IgD-negative memory B cell (primary cell): ENCODE results near the gene MYH9. TPM values are rescaled to one million over a fixed set of nuclear protein-coding genes. Genes with fewer than 3 reads are reported as not detected.
"Not testable (repeated sequence)": the region's sequence is repeated elsewhere in the genome, so short reads cannot be mapped to it uniquely, and the experiment has no call there.

Experiments used
- H3K27ac Mint-ChIP-seq, 3 donors: one replicate each; pipeline ENCODE4 v1.8.0; 2020 to 2022; ENCODE audit warnings: mild to moderate bottlenecking in 3 of 3, mixed read lengths in 3 of 3, moderate library complexity in 1 of 3
- H3K27me3 Mint-ChIP-seq: one replicate; pipeline ENCODE4 v1.8.0; 2021; ENCODE audit warnings: mixed read lengths
- H3K36me3 Mint-ChIP-seq: one replicate; pipeline ENCODE4 v1.8.0; 2020; ENCODE audit warnings: mild to moderate bottlenecking, mixed read lengths
- H3K4me1 Mint-ChIP-seq, 3 donors: one replicate each; pipeline ENCODE4 v1.8.0; 2020 to 2022; ENCODE audit warnings: mixed read lengths in 3 of 3, mild to moderate bottlenecking in 1 of 3
- H3K4me3 Mint-ChIP-seq, 4 donors: one replicate each; pipeline ENCODE4 v1.8.0; 2020 to 2022; ENCODE audit warnings: mild to moderate bottlenecking in 4 of 4, mixed read lengths in 4 of 4, moderate library complexity in 3 of 4
- H3K9me3 Mint-ChIP-seq, 3 donors: one replicate each; pipeline ENCODE4 v1.8.0; 2020 to 2021; ENCODE audit warnings: mixed read lengths in 3 of 3, mild to moderate bottlenecking in 1 of 3
- polyA plus RNA-seq: library from polyadenylated mRNA; unstranded; fragments of 300-500 nt; fragmentation: Illumina TruSeq; gene quantifications from one replicate; pipeline ENCODE4 v1.2.3, GENCODE V29; 2021

MYH9 gene
- polyA plus RNA-seq, 1 donor from 2014 or later = 231 TPM

DNA sequence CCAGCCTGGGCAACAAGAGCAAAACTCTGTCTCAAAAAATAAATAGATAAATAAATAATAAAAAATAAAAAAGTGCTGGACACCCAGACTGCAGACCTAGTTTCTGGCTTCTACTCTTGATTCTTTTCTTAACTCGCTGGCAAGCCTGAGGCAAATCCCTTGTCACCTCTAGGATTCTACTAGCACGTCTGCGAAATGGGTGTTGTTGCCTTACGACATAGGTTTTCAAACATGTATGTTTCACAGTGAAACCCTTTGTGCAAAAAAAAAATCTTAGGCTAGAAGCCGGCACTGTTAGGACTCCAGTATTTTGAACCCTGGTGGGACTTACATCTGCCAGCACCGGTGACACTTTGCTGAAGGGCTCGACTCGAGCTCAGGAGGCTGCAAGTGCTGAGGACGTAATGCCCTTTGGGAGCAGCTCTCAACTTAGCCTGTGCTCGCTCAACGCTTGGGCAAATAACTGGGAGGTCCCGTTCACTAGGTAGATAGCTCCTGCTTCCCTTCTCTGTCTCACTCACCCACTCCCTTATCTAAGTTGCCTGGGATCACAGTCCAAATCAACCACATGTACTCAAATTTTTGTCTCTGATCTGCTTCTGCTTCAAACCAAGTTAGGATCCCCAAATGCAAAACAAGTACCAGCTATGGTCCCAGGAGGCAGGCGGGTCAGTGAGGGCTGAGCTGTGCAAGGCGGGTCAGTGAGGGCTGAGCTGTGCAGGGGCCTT, 34.7 kb upstream of the MYH9 start:
- Mint-ChIP-seq H3K4me1 (peaks cover 18 to 36% (median 29%) of the 10 kb centered on the region in 3 donors), H3K9me3 (no peaks in the 10 kb centered on the region), H3K4me3 (peak overlapping the region in 2 of 4 donors; percentile 0 to 70), H3K27ac (peak overlapping the region in 1 of 3 donors; percentile 41), H3K36me3 (no peaks in the 10 kb centered on the region), H3K27me3 (peaks cover 1% of the 10 kb centered on the region)

DNA sequence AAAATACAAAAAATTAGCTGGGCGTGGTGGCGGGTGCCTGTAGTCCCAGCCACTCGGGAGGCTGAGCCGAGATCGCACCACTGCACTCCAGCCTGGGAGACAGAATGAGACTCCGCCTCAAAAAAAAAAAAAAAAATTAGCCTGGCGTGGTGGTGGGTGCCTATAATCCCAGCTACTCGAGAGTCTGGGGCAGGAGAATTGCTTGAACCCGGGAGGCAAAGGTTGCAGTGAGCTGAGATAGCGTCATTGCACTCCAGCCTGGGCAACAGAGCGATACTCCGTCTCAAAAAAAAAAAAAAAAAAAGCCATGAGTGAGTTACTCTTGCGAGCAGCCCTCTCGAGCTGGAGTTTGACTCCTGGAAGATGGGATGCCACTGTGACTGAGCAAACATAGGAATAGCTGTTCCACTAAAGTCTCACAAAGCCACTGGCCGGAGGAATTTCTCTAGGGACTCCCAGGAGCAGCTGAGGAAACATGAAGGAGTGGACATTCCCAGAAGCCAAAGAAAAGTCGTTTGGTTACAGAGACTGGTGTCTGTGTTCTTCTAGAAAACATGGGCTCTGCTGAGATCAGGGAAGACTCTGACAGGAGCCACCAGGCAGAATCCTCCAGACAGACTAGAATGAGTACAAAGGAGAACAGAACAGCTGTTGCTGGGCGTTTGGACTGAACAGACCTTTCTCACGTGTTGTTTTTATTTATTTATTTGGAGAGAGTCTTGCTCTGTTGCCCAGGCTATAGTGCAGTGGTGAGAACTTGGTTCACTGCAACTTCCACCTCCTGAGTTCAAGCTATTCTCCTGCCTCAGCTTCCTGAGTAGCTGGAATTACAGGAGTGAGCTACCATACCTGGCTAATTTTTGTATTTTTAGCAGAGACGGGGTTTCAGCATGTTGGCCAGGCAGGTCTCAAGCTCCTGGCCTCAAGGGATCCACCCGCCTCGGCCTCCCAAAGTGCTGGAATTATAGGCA, 32.4 kb upstream of the MYH9 start:
- H3K27me3 Mint-ChIP-seq = peaks cover 3% of the 10 kb centered on the region
- no peaks in the 10 kb centered on the region for H3K36me3 Mint-ChIP-seq
- peak overlapping the region in 2 of 4 donors; percentile 45 to 83 for H3K4me3 Mint-ChIP-seq
- no peaks in the 10 kb centered on the region for H3K9me3 Mint-ChIP-seq
- H3K27ac Mint-ChIP-seq = no peak overlapping the region
- peaks cover 25 to 31% (median 30%) of the 10 kb centered on the region in 3 donors for H3K4me1 Mint-ChIP-seq

DNA sequence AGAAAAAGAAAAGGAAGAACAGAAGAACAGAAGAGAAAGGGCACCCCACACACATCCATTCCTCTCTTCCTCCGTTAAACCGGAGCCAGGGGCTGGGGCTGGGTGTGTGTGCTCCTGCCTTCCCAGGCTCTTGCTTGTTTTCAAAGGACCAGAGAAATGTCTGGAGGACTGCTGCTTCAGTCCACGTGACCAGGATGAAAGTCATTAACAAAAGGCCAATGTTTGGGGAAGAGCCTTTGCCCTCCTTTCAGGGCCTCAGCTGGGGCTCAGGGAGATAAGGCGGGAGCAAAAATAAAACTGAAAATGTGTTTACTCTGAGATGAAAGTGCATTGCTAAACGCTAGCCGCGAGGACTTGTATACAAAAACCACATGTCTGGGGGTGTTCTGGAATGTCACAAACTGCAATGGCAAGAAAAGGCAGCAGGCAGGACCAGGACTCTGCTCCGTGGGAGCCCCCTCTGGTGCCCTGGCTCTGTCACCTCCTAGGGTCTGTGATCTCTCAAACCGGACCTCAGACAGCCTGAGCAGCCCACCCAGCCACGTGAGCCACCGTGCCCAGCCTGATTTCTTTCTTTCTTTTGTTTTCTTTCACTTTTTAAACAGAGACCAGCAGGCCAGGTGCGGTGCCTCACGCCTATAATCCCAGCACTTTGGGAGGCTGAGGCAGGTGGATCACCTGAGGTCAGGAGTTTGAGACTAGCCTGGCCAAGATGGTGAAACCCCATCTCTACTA, 31.6 kb upstream of the MYH9 start:
- Mint-ChIP-seq H3K4me1 (peaks cover 25 to 30% (median 29%) of the 10 kb centered on the region in 3 donors), H3K9me3 (no peaks in the 10 kb centered on the region), H3K36me3 (no peaks in the 10 kb centered on the region), H3K4me3 (peak overlapping the region; percentile 41 to 83 (median 60)), H3K27me3 (peaks cover 3% of the 10 kb centered on the region), H3K27ac (peak overlapping the region; percentile 43 to 86 (median 68))

DNA sequence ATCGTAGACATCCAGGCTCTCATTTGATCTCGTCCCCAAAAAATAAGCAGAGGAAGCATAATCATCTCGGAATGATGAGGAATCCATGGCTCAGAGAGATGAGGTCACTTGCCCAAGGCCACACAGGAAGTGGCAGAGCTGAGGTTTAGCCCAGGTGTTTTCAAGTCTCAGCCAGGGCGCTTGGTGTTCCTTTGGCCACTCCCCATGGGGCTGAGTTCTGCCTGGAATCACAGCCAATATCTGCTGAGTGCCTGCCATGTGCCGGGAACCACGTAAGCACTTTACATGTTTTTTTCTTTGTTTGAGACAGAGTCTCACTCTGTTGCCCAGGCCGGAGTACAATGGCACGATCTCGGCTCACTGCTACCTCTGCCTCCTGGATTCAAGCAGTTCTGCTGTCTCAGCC, 29.5 kb upstream of the MYH9 start:
- Mint-ChIP-seq H3K4me1 (peaks cover 17 to 25% (median 24%) of the 10 kb centered on the region in 3 donors), H3K27ac (no peak overlapping the region), H3K9me3 (no peaks in the 10 kb centered on the region), H3K36me3 (no peaks in the 10 kb centered on the region), H3K4me3 (peak overlapping the region in 2 of 4 donors; percentile 60 to 70), H3K27me3 (peaks cover 1% of the 10 kb centered on the region)

DNA sequence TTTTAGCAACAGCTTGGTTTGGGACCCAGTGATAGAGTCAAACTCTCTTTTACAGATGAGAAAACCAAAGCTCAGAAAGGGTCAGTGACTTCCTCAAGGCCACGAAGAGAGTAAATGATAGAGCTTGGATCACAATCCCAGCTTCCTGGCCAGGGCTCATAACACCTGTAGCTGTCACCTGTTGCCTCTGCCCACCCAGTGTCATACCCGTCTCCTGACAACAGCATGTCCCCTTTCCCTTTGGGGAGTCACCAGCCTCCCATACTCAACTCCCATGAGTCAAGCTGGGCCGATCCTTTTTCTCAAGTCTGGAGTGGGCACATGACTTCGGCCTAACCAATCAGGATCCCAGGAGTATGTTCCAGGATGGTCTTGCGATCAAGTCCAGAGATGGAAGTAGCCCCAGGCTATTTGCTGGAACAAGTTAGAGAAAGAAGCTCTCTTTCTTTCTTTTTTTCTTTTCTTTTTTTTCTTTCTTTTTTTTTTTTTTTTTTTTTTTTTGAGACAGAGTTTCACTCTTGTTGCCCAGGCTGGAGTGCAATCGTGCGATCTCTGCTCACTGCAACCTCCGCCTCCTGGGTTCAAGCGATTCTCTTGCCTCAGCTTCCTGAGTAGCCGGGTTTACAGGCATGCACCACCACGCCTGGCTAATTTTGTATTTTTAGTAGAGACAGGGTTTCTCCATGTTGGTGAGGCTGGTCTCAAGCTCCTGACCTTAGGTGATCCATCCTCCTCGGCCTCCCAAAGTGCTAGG, 27.8 kb upstream of the MYH9 start:
- peaks cover 19 to 28% (median 27%) of the 10 kb centered on the region in 3 donors for H3K4me1 Mint-ChIP-seq
- no peaks in the 10 kb centered on the region for H3K36me3 Mint-ChIP-seq
- peaks cover 1% of the 10 kb centered on the region for H3K27me3 Mint-ChIP-seq
- H3K9me3 Mint-ChIP-seq = no peaks in the 10 kb centered on the region
- peak overlapping the region in 1 of 3 donors; percentile 78 for H3K27ac Mint-ChIP-seq
- H3K4me3 Mint-ChIP-seq = peak overlapping the region in 3 of 4 donors; percentile 40 to 82 (median 82)

DNA sequence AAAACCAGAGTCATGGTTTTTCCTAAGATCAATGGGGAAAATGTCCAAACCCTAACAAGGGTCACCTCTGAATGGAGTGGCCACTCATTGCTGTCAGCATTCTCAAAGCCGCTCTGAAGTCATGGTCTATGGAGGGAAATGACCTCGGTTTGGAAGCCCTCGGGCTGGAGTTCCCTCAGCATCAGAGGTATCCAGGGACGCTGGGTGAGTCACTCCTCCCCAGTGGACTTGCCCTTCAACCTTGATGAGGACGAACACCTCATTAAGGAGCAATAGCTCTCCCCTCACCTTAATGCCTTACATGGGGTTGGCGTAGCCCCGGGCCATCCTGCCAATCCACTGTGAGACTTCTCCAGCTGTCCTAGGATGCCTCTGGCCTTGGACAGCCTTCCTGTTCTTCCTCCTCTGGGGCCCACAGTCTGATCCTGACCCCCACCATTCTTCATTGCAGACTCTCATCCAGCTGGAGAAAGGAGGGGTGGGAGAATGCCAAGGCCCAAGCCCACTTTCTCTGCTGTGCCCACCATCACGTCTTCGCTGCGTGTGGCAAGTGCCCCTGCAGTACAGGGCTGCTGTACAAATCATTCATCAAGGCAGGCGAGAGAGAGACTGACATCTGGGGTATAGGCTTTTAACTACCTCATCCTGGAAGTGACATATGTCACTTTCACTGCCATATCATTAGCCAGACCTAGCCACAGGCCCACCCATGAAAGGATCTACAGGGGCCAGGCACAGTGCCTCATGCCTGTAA, 25.4 kb upstream of the MYH9 start:
- H3K4me3 Mint-ChIP-seq = peak overlapping the region in 1 of 4 donors; percentile 7
- H3K27me3 Mint-ChIP-seq = peaks cover 1% of the 10 kb centered on the region
- no peak overlapping the region for H3K27ac Mint-ChIP-seq
- H3K36me3 Mint-ChIP-seq = no peaks in the 10 kb centered on the region
- no peaks in the 10 kb centered on the region for H3K9me3 Mint-ChIP-seq
- H3K4me1 Mint-ChIP-seq = peaks cover 25 to 37% (median 32%) of the 10 kb centered on the region in 3 donors

DNA sequence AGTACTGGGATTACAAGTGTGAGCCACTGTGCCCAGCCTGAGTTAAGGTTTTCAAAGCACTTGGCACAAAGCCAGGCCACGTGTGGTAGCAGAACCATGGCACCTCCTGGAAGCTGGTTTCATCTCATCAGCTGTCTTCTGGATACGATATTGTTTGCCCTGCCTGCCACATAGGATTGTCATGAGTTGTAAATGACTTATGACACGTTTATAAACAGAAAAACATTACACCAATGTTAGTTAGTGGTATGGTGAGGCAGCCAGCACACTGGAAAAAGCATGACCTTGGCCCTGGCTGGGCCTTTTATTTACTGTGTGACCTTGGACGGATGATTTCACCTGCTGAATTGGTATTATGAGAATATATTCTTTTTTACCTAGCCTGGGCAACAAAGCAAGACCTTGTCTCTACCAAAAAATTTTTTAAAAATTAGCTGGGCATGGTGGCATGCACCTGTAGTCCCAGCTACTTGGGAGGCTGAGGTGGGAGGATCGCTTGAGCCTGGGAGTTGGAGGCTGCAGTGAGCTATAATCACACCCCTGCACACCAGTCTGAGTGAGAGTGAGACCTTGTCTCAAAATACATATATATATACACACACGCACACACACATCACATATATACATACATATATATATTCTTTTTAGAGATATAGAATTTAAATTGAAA, 24.0 kb upstream of the MYH9 start:
- Mint-ChIP-seq H3K27ac (peak overlapping the region in 1 of 3 donors; percentile 58), H3K4me3 (peak overlapping the region in 1 of 4 donors; percentile 9), H3K36me3 (no peaks in the 10 kb centered on the region), H3K27me3 (peaks cover 1% of the 10 kb centered on the region), H3K4me1 (peaks cover 30 to 39% (median 31%) of the 10 kb centered on the region in 3 donors), H3K9me3 (no peaks in the 10 kb centered on the region)

DNA sequence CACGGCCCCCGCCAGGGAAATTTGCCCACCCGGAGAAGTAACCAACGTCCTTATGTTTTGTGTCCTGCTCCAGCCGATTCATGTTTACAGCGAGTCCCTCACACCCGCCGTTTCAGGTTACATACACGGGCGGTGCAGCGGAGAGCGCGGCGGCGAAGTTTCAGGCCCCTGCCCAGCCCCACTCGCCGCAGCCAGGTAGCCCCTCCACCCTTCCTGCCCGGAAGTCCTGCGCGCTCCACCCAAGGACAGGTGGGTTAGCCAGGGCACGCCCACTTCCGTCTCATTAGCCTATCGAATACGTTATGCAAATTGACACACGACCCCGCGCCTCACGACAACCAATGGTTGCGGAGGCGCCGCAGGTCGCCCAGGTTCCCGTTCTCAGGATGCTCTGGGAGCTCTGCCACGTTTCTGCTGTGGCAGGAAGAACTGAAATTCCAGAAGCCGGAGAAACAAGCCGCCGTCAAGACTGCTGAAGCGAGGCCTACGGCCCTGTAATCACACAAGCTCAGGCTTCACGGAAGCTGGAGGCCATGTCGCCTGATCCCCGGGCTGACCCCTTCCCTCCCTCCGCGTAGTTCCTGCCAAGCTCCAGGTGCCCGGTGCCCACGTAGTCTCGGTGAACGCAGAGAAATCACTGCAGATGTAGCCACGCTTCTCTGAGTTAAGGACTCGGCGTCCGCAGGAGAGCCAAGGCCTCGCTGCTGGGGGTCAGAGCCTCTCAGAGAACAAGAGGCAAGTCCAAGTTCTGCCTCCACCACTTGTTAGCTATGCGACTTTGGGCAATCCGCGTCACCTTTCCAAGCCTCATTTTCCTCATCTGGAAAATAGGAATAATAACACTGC, 22.4 kb upstream of the MYH9 start:
- H3K27ac Mint-ChIP-seq = peak overlapping the region; percentile 93 to 99 (median 94)
- H3K9me3 Mint-ChIP-seq = no peaks in the 10 kb centered on the region
- H3K4me3 Mint-ChIP-seq = peak overlapping the region; percentile 53 to 94 (median 81)
- no peaks in the 10 kb centered on the region for H3K27me3 Mint-ChIP-seq
- no peaks in the 10 kb centered on the region for H3K36me3 Mint-ChIP-seq
- H3K4me1 Mint-ChIP-seq = peaks cover 36 to 49% (median 42%) of the 10 kb centered on the region in 3 donors

DNA sequence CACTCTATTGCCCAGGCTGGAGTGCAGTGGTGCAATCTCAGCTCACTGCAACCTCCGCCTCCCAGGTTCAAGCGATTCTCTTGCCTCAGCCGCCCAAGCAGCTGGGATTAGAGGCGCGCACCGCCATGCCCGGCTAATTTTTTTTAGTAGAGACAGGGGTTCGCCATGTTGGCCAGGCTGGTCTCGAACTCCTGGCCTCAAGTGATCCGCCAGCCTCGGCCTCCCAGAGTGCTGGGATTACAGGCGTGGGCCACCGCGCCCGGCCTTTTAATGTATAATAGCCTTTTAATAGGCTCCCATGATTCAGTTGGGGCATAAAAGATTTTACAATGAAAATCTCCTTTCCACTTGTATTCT, 21.8 kb upstream of the MYH9 start:
- not testable (repeated sequence) for H3K36me3 Mint-ChIP-seq, H3K9me3 Mint-ChIP-seq, H3K27me3 Mint-ChIP-seq
- Mint-ChIP-seq H3K4me1 (peaks cover 37 to 54% (median 47%) of the 10 kb centered on the region in 3 donors), H3K4me3 (peak overlapping the region; percentile 71 to 94 (median 81)), H3K27ac (peak overlapping the region; percentile 93 to 99 (median 94))

DNA sequence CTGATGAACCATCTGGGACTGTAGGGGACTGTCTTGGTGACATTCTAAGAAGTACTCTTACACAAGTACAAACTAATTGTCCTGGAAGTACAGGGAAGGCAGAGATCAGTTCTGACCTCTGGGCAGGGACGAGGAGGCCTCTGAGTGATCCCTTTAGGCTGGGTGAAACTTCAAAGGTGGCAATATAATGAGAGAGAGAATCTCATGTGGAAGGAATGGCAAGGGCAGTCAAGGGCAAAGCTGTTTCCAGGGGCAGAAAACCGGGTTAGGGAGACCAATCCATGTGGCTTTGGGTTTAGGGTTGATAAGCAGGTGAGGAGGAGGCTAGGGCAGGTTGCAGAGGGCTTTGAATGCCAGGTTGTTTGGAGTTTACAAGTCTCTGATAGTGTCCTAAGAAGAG, 21.3 kb upstream of the MYH9 start:
- Mint-ChIP-seq H3K4me3 (peak overlapping the region; percentile 21 to 94 (median 55)), H3K27ac (peak overlapping the region; percentile 79 to 99 (median 93)), H3K27me3 (no peaks in the 10 kb centered on the region), H3K9me3 (no peaks in the 10 kb centered on the region), H3K4me1 (peaks cover 37 to 54% (median 47%) of the 10 kb centered on the region in 3 donors), H3K36me3 (no peaks in the 10 kb centered on the region)

DNA sequence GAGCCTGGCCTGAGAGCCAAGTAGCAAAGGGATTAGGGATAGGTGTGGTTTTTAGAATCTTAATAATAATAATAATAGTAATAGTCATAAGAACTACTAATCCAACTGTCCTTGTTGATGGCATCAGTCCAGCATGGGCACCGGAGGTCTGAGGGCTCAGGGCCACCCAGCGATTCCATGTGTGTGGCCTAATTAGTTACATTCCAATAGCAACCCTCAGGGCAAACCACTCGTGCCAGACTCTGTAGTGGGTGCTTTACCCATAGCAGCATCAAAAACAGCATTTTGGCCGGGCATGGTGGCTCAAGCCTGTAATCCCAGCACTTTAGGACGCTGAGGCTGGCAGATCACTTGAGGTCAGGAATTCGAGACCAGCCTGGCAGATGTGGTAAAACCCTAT, 19.0 kb upstream of the MYH9 start:
- Mint-ChIP-seq H3K4me1 (peaks cover 37 to 51% (median 47%) of the 10 kb centered on the region in 3 donors), H3K9me3 (no peaks in the 10 kb centered on the region), H3K4me3 (peak overlapping the region in 1 of 4 donors; percentile 43), H3K27ac (peak overlapping the region in 1 of 3 donors; percentile 93), H3K36me3 (no peaks in the 10 kb centered on the region), H3K27me3 (no peaks in the 10 kb centered on the region)
